Pancreas (tissue), 10 donors: ENCODE data around the gene GNG2. TPM values are rescaled to one million over a fixed set of nuclear protein-coding genes. Genes with fewer than 3 reads are reported as not detected.
A peak's percentile ranks its signal among the peaks of the same experiment; 100 is the strongest.

Source experiments
- ATAC-seq, 4 donors: fragments of 200-7000 bp; cut with Tn5 transposase; one replicate each; pipeline versions ENCODE4 v1.8.0 to v1.9.1; 2020; ENCODE audit warnings: mild to moderate bottlenecking in 4 of 4, moderate library complexity in 4 of 4
- DNase-seq, 6 donors: peaks; one replicate each; pipeline ENCODE4 v3.0.0-alpha.2; 2020
- FAIRE-seq: peaks from 2 replicates; lab custom pipeline; 2012; peaks lifted over from hg19 to GRCh38; lab: Jason Lieb, UNC
- H3K27ac ChIP-seq, 4 donors: fragments of 200-600 bp; sonication (generic); 1 replicate in 3 of 4; 2 replicates in 1 of 4; pipeline versions ENCODE4 v1.5.0 to v1.8.0; 2020
- H3K27me3 ChIP-seq, 4 donors: fragments of 200-600 bp; one replicate each; pipeline ENCODE4 v1.8.0; 2021
- H3K36me3 ChIP-seq, 3 donors: fragments of 200-600 bp; sonication (generic) in 1 of 3; one replicate each; pipeline versions ENCODE4 v1.5.0 to v1.8.0; 2020 to 2021
- H3K4me1 ChIP-seq, 3 donors: fragments of 200-600 bp; one replicate each; pipeline ENCODE4 v1.8.0; 2021
- H3K4me3 ChIP-seq, 4 donors: fragments of 200-600 bp; sonication (generic) in 2 of 4; one replicate each; pipeline versions ENCODE4 v1.5.0 to v1.8.0; 2020 to 2021
- H3K9me3 ChIP-seq, 4 donors: fragments of 200-600 bp; one replicate each; pipeline ENCODE4 v1.8.0; 2021
- WGBS, 2 donors: extraction: QIAGEN DNeasy Blood & Tissue Kit; methylation state at CpG; one replicate each; pipeline ENCODE4 v1.1.7; 2013; 5-methylcytosine and 5-hydroxymethylcytosine counted together
- intact Hi-C, 3 donors: fragments of 100-400 bp; cut with DNase I; formaldehyde crosslinking; loops; one replicate each; pipeline versions ENCODE4 v1.11.1 to v1.14.2; 2022
- polyA plus RNA-seq, 2 donors: library from polyadenylated mRNA; stranded (reverse); fragments of 200-250 nt; gene quantifications; one replicate each; pipeline ENCODE4 v1.2.3, GENCODE V29; 2013
- total RNA-seq, 6 donors: library from RNA; stranded (reverse); fragmentation: NEBNext Ultra II Directional in 4 of 6; extraction: Animal tissue kit (Norgen Biotek cat#: 25700) in 4 of 6; gene quantifications; one replicate each; pipeline versions ENCODE4 v1.2.1 to v1.2.4, GENCODE V29; 2021 to 2023
- TF ChIP-seq, protein P1 (sequence below), 4 donors: fragments of 200-600 bp; sonication (generic) in 3 of 4; IDR thresholded peaks; one replicate each; pipeline versions ENCODE4 v1.5.0 to v1.8.0; 2021; ENCODE audit warnings: antibody characterized with exemption in 4 of 4
- donor health status: healthy with polysubstance abuse.
- donor health status: DM: no; HTN: no; CAD: no; lungs with moderate emphysema.
- donor health status: DM: no; HTN: no; CAD: no.
- donor health status: control.
- donor health status: control.
- donor health status: Bipolar disorder and iron deficiency.
- donor health status: DM: yes; HTN: yes; CAD: no.
- donor health status: DM: no; HTN: no; CAD: no.
- donor health status: DM: no; HTN: no; CAD: no.
- donor health status: DM: yes; HTN: yes; CAD: no.

GNG2 gene
- total and polyA plus RNA-seq, 8 donors = 1.7 to 23.0 (median 7.0) TPM

DNA sequence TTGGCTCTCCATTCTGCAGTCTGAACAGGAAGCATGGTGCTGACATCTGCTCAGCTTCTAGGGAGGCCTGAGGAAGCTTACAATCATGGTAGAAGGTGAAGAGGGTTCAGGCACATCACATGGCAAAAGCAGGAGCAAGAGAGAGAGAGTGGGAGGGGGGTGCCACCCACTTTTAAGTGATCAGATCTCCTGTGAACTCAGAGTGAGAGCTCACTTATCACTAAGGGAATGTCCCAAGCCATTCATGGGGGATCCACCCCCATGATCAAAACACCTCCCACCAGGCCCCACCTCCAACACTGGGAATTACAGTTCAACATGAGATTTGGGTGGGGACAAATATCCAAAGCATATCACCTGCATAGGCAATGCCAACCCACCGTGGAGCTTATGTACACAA, 9.8 kb upstream of the GNG2 start:
- TF ChIP-seq, protein P1, sequence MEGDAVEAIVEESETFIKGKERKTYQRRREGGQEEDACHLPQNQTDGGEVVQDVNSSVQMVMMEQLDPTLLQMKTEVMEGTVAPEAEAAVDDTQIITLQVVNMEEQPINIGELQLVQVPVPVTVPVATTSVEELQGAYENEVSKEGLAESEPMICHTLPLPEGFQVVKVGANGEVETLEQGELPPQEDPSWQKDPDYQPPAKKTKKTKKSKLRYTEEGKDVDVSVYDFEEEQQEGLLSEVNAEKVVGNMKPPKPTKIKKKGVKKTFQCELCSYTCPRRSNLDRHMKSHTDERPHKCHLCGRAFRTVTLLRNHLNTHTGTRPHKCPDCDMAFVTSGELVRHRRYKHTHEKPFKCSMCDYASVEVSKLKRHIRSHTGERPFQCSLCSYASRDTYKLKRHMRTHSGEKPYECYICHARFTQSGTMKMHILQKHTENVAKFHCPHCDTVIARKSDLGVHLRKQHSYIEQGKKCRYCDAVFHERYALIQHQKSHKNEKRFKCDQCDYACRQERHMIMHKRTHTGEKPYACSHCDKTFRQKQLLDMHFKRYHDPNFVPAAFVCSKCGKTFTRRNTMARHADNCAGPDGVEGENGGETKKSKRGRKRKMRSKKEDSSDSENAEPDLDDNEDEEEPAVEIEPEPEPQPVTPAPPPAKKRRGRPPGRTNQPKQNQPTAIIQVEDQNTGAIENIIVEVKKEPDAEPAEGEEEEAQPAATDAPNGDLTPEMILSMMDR (IDR thresholded peaks at IDR 0.05) = no peak
- Histone ChIP-seq H3K4me3 (no peak overlapping the region), H3K27ac (no peak overlapping the region), H3K27me3 (no peaks in the 10 kb centered on the region), H3K9me3 (no peaks in the 10 kb centered on the region), H3K4me1 (no peaks in the 10 kb centered on the region), H3K36me3 (no peaks in the 10 kb centered on the region)
- DNase-seq (no peak), FAIRE-seq (no peak), ATAC-seq (no peak)
- 23 to 30% methylated on average over 1 of the region's 1 CpG for WGBS, 2 donors
- intact Hi-C loops = no loop called here

DNA sequence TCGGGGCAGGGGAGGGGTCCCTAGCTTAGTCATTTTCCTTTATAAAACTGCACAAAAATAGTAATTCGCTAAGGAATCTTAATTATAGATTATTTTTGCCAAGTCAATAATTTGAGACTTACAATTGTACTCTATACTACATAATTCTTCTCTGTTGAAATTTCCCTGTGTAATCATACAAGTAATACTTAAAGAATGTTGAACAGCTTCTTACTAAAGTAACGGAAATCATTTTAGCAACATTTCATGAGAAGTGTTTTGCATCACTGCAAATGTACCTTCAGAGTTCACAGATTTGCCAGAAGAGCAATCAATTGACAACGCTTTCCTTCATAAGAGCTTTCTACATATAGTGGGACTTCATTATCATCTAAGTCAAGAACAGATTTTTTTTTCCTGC, 7.9 kb upstream of the GNG2 start:
- H3K4me3 ChIP-seq = no peak overlapping the region
- FAIRE-seq (no peak), ATAC-seq (no peak), DNase-seq (no peak)
- H3K36me3 ChIP-seq = no peaks in the 10 kb centered on the region
- H3K4me1 ChIP-seq = no peaks in the 10 kb centered on the region
- intact Hi-C loops = no loop called here
- 57 to 70% methylated on average over 4 of the region's 4 CpGs for WGBS, 2 donors
- no peaks in the 10 kb centered on the region for H3K9me3 ChIP-seq
- TF ChIP-seq, protein P1 (IDR thresholded peaks at IDR 0.05) = no peak
- H3K27me3 ChIP-seq = no peaks in the 10 kb centered on the region
- H3K27ac ChIP-seq = no peak overlapping the region

DNA sequence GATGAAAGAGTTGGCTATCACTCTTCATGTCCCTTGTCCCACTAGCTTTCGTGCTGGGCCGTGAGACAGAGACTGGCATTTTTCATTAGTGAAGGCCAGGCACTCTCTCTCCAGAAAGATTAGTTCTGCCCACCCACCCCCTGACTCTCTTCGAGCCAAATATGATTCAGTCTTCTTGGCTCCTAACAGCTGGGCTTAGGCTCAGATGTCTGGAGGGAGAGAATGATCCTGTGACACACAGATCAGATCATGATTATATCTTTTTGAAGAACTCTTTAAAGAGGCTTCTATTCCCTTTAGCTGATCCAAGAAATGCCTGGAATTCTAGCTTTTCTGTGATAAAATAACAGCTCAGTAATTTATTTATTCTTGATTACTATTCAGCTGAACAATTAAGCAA, 5.2 kb upstream of the GNG2 start:
- Histone ChIP-seq H3K27ac (no peak overlapping the region), H3K27me3 (no peaks in the 10 kb centered on the region), H3K4me3 (no peak overlapping the region), H3K4me1 (no peaks in the 10 kb centered on the region), H3K36me3 (no peaks in the 10 kb centered on the region), H3K9me3 (no peaks in the 10 kb centered on the region)
- DNase-seq = no peak
- TF ChIP-seq, protein P1 (IDR thresholded peaks at IDR 0.05) = no peak
- ATAC-seq = peak in 1 of 4 donors; percentile 21
- intact Hi-C loops = no loop called here
- 63 to 69% methylated on average over 3 of the region's 3 CpGs for WGBS, 2 donors
- FAIRE-seq = no peak

DNA sequence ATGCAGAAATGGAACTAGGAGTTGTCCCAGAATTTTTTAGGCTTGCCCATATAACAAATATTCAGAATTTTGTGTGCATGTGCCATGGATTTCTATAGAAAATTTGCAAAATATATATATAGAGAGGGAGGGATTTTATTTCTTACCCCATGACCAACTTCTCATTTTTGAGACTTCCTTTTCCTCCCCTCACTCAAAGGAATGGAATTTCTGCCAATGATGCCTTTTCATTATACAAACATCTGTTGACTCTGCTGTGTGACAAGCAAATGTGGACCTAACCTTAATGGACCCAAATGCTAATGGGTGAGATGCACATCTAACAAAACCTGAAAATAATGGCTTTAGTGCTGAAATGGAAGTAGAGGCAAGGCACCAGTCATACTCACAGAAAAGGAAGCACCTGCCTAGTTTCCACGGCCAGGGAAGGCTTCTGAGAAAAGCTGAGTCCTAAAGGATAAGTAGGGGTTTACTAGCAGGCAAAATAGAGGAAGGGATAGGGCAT, 3.6 kb upstream of the GNG2 start:
- TF ChIP-seq, protein P1 (IDR thresholded peaks at IDR 0.05) = no peak
- ATAC-seq = no peak
- no peaks in the 10 kb centered on the region for H3K27me3 ChIP-seq
- H3K4me1 ChIP-seq = peaks cover 0 to 6% (median 0%) of the 10 kb centered on the region in 3 donors
- H3K27ac ChIP-seq = no peak overlapping the region
- H3K36me3 ChIP-seq = no peaks in the 10 kb centered on the region
- DNase-seq = no peak
- 71 to 72% methylated on average over 1 of the region's 1 CpG for WGBS, 2 donors
- intact Hi-C loops = no loop called here
- no peak overlapping the region for H3K4me3 ChIP-seq
- no peak for FAIRE-seq
- H3K9me3 ChIP-seq = no peaks in the 10 kb centered on the region

DNA sequence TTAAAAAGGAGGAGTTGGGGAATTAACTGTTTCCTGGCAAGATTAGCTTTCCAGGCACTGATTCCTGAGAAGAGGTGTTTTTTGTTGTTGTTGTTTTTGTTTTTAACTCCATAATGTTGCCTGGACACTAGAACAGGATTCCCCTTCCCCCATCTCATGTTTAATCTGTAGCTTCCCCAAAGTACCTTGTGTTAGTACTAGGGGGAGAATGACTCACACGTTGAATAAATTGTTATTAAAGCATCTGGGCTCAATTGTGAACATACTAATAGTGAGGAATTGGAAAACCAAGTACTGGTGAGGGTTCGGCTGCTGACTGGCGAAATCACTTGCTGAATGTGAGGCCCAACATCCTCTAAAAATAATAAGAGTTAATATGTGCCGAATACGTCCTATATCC, 1.3 kb upstream of the GNG2 start:
- TF ChIP-seq, protein P1 (IDR thresholded peaks at IDR 0.05) = no peak
- Histone ChIP-seq H3K27me3 (no peaks in the 10 kb centered on the region), H3K4me3 (no peak overlapping the region), H3K9me3 (no peaks in the 10 kb centered on the region), H3K36me3 (no peaks in the 10 kb centered on the region), H3K4me1 (peaks cover 0 to 6% (median 0%) of the 10 kb centered on the region in 3 donors), H3K27ac (no peak overlapping the region)
- DNase-seq (no peak), ATAC-seq (no peak), FAIRE-seq (no peak)
- 74 to 88% methylated on average over 5 of the region's 5 CpGs for WGBS, 2 donors
- intact Hi-C loops = no loop called here
